ENCODE results near the gene FBXO42.

Gene FBXO42

DNA sequence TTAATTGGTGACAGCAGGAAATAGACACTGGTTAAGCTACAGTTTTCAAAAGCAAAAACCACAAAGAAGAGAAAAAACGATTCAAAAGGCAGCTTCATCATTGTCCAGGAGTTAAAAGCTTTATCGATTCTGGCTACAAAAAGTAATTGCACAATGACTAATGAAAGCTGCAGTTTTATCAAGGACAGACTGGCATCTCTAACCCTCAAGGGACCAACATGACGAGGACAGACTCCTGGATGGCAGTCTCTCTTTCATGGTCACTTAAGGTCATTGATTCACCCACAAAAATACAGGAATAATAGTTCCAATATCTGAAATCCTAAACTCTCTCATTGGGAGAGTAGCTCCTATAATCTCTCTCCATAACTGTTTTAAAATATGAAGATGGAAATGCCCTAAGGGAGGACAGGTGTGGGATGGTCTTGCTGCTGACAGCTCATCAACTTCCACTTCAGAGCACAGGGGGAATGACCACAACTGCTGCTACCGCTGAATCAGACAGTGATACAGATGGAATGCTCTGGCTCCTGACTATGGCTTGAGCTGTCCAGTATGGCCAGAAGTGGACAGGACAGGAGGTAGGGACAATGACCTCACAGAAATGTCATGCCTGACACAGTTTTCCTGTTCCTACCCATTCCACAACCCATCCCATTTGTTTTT lies 97.9 kb downstream of the FBXO42 start:
- H3K4me3 ChIP-seq (replicated peaks; ENCODE audit: low read depth, low read length), result no peak overlapping the region
- DNase-seq (ENCODE audit: extremely low read depth, low read depth), result no peak
- TF ChIP-seq CTCF (IDR thresholded peaks at IDR 0.05; ENCODE audit: low read depth, low read length, missing control alignments), result no peak

- H3K4me3 ChIP-seq (replicated peaks; ENCODE audit: low read depth, low read length), result no peak overlapping the region
- DNase-seq (ENCODE audit: extremely low read depth, low read depth), result no peak
- no peak for TF ChIP-seq CTCF (IDR thresholded peaks at IDR 0.05; ENCODE audit: low read depth, low read length, missing control alignments)
Observed at GRCh38 chr1:16253332-16253922, 98.9 kb downstream of the FBXO42 start.

- no peak overlapping the region for H3K4me3 ChIP-seq (replicated peaks; ENCODE audit: low read depth, low read length)
- TF ChIP-seq CTCF (IDR thresholded peaks at IDR 0.05; ENCODE audit: low read depth, low read length, missing control alignments), result no peak
- DNase-seq (ENCODE audit: extremely low read depth, low read depth), result no peak
Observed at GRCh38 chr1:16252912-16253311, 99.4 kb downstream of the FBXO42 start.

DNA sequence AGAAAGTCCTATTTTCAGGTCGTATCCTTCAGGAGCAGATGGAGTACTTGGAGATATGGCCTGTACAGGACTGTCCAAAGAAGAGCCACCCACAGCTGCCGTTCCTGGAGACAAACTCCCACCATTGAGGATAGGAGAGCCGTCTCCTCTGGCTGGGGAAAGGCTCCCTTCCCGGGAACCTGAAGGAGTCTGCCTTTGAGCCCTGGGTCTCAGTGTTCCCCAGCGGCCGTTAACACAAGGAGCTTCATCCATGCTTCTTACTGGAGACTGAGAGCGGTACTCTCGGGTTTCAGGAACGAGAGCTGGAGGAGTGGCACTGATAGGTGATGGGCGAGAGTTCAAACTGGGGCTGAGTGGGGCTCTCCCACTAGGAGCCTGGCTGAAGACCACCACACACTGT lies 100.9 kb downstream of the FBXO42 start:
- H3K4me3 ChIP-seq (replicated peaks; ENCODE audit: low read depth, low read length), result no peak overlapping the region
- DNase-seq (ENCODE audit: extremely low read depth, low read depth), result no peak
- no peak for TF ChIP-seq CTCF (IDR thresholded peaks at IDR 0.05; ENCODE audit: low read depth, low read length, missing control alignments)

DNA sequence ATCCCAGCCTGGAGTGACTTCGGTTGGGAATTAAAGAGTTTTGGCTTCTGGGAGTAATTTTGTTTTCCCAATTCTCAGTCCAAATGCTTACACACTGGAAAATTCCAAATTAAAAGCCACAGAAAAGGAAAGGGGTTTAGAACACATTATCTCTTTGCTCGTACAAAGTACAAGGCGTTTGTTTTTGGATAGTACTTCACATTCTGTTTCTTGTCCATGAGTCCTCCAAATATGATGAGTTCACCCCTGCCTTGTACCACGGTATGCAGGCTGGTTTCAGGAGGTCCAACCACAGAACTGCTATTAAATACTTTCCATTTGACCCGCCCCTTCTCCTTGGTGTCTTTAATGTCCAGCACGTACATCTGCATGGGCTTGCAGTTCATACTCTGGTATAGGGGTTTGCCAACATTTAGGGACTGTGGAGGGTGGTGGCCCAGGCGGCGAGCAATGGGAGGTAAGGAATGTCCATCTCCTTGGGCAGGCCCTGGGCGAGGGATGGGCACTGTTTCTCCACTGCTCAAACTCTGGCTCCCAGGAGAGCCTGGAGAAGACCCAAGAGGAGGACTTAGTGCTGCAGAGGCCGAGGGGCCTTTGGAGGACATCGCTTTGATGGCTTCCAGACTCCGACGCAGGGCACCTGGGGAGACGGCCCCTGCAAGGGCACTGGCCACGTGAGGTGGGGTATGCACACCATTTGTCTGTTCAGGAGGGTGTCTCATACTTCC lies 101.6 kb downstream of the FBXO42 start:
- DNase-seq (ENCODE audit: extremely low read depth, low read depth), result no peak
- no peak overlapping the region for H3K4me3 ChIP-seq (replicated peaks; ENCODE audit: low read depth, low read length)
- no peak for TF ChIP-seq CTCF (IDR thresholded peaks at IDR 0.05; ENCODE audit: low read depth, low read length, missing control alignments)

GRCh38 chr1:16249596-16250241 lies 102.6 kb downstream of the FBXO42 start:
- H3K4me3 ChIP-seq (replicated peaks; ENCODE audit: low read depth, low read length), result no peak overlapping the region
- no peak for TF ChIP-seq CTCF (IDR thresholded peaks at IDR 0.05; ENCODE audit: low read depth, low read length, missing control alignments)
- DNase-seq (ENCODE audit: extremely low read depth, low read depth), result no peak

Data from HFF-Myc (cell line).